PC-3 (cell line): ENCODE measurements around the gene PCDHGB7. TPM values are rescaled to one million over a fixed set of nuclear protein-coding genes. Genes with fewer than 3 reads are reported as not detected.

Experiments
- ATAC-seq: fragments of 200-7000 bp; cut with Tn5 transposase; 2 replicates; pipeline ENCODE4 v1.9.1; 2020; ENCODE audit warnings: mild to moderate bottlenecking, moderate library complexity
- BruUV-seq: library from RNA; stranded (reverse); fragments of 400-500 nt; replicated peaks from 2 replicates; lab custom pipeline; 2021; lab: Mats Ljungman, UMichigan
- CTCF ChIA-PET: fragments of 300-600 bp; sonication (Branson Sonifier 250); formaldehyde crosslinking; loops from one replicate; lab custom pipeline; 2022; ENCODE audit warnings: antibody characterized with exemption; lab: Charles Lee
- POLR2A ChIA-PET: fragments of 300-600 bp; sonication (Branson Sonifier 250); formaldehyde crosslinking; loops from one replicate; lab custom pipeline; 2022; ENCODE audit warnings: antibody characterized with exemption; ENCODE audit not compliant: unreplicated experiment; lab: Charles Lee
- DNase-seq: peaks from one replicate; pipeline ENCODE4 v3.0.0-alpha.2; 2015
- H2AFZ ChIP-seq: fragments of 300-600 bp; sonication (generic); 2 replicates; pipeline ENCODE4 v1.6.0; 2016; ENCODE audit warnings: antibody characterized with exemption, low read length
- H3F3A ChIP-seq: fragments of 300-600 bp; sonication (generic); one replicate; pipeline ENCODE4 v1.6.0; 2017; ENCODE audit warnings: antibody characterized with exemption, low read length, control low read depth, mild to moderate bottlenecking; ENCODE audit not compliant: unreplicated experiment
- H3K27ac ChIP-seq: fragments of 300-600 bp; sonication (generic); 2 replicates; pipeline ENCODE4 v1.5.1; 2016; ENCODE audit warnings: mild to moderate bottlenecking, low read length
- H3K27me3 ChIP-seq: fragments of 300-600 bp; sonication (generic); 2 replicates; pipeline ENCODE4 v1.6.1; 2016; ENCODE audit warnings: low read length, mixed read lengths
- H3K36me3 ChIP-seq: fragments of 300-600 bp; sonication (generic); 2 replicates; pipeline ENCODE4 v1.6.1; 2016; ENCODE audit warnings: low read depth, mixed run types, low read length, mixed read lengths
- H3K4me1 ChIP-seq: fragments of 300-600 bp; sonication (generic); 2 replicates; pipeline ENCODE4 v1.5.1; 2016; ENCODE audit warnings: low read length; ENCODE audit not compliant: insufficient read depth
- H3K4me2 ChIP-seq: fragments of 300-600 bp; sonication (generic); 2 replicates; pipeline ENCODE4 v1.6.0; 2016; ENCODE audit warnings: low read length
- H3K4me3 ChIP-seq: fragments of 300-600 bp; sonication (generic); 2 replicates; pipeline ENCODE4 v1.5.1; 2016; ENCODE audit warnings: mild to moderate bottlenecking, low read length, mixed read lengths
- H3K79me2 ChIP-seq: fragments of 300-600 bp; sonication (generic); 2 replicates; pipeline ENCODE4 v1.6.1; 2017; ENCODE audit warnings: low read length, mixed read lengths
- H3K9ac ChIP-seq: fragments of 300-600 bp; sonication (generic); 2 replicates; pipeline ENCODE4 v1.6.0; 2016; ENCODE audit warnings: mild to moderate bottlenecking, low read length
- H3K9me2 ChIP-seq: fragments of 300-600 bp; sonication (generic); replicated peaks from 2 replicates; pipeline ENCODE4 v1.6.1; 2016; ENCODE audit warnings: mixed run types, low read length, mixed read lengths
- H3K9me3 ChIP-seq: fragments of 300-600 bp; sonication (generic); 2 replicates; pipeline ENCODE4 v1.6.1; 2016; ENCODE audit warnings: low read length, mixed read lengths
- H4K20me1 ChIP-seq: fragments of 300-600 bp; sonication (generic); 2 replicates; pipeline ENCODE4 v1.6.1; 2016; ENCODE audit warnings: low read length, mixed read lengths
- CTCF ChIP-seq: fragments of 300-600 bp; sonication (generic); conservative IDR thresholded peaks from 2 replicates; pipeline ENCODE4 v1.5.1; 2017; ENCODE audit warnings: antibody characterized with exemption, low read depth, mild to moderate bottlenecking, low read length
- EZH2 ChIP-seq: fragments of 300-600 bp; sonication (generic); IDR thresholded peaks from one replicate; pipeline ENCODE4 v1.6.1; 2017; ENCODE audit warnings: antibody characterized with exemption, mild to moderate bottlenecking, low read length; ENCODE audit not compliant: unreplicated experiment
- EZH2phosphoT487 ChIP-seq: fragments of 300-600 bp; sonication (generic); IDR thresholded peaks from 2 replicates; pipeline ENCODE4 v1.6.1; 2018; ENCODE audit warnings: mild to moderate bottlenecking, antibody characterized with exemption, low read length, borderline replicate concordance
- intact Hi-C: fragments of 100-400 bp; cut with micrococcal nuclease; formaldehyde crosslinking; loops from 2 replicates; pipeline ENCODE4 v1.9.0; 2023
- total RNA-seq: library from RNA; depleted of rRNA; stranded (reverse); fragments of >200 nt; gene quantifications from 2 replicates; pipeline ENCODE4 v1.2.3, GENCODE V29; 2014

The PCDHGB7 gene
- total RNA-seq, 1 experiment from 2014 or later = 0.44 TPM

GRCh38 chr5:141437221-141437620 lies 19.7 kb downstream of the PCDHGB7 start:
- CTCF ChIA-PET = no interaction called here
- no TSS peak for BruUV-seq
- no peak overlapping the region for H3K27ac ChIP-seq

GRCh38 chr5:141439411-141440141 lies 22.1 kb downstream of the PCDHGB7 start:
- Histone ChIP-seq H3K4me2 (no peak overlapping the region), H3K79me2 (no peaks in the 10 kb centered on the region), H3K36me3 (no peaks in the 10 kb centered on the region), H3K4me3 (no peak overlapping the region), H3K4me1 (no peaks in the 10 kb centered on the region), H3F3A (no peaks in the 10 kb centered on the region), H3K27ac (no peak overlapping the region), H3K27me3 (no peaks in the 10 kb centered on the region), H4K20me1 (no peaks in the 10 kb centered on the region), H3K9me2 (no peaks in the 10 kb centered on the region), H3K9ac (no peak overlapping the region), H3K9me3 (0 out of 2 replicates have a peak, but pooled peaks cover 2% of the 10 kb centered on the region), H2AFZ (no peak overlapping the region)
- intact Hi-C loops = no loop called here
- CTCF ChIA-PET = no interaction called here
- DNase-seq = no peak
- TF ChIP-seq CTCF (no peak), EZH2 (no peak), EZH2phosphoT487 (no peak)
- POLR2A ChIA-PET = no interaction called here
- BruUV-seq = no TSS peak
- no peak for ATAC-seq

More at GRCh38 chr5:141437221-141437620, 19.7 kb downstream of the PCDHGB7 start:
- no peaks in the 10 kb centered on the region for H3K36me3 ChIP-seq
- no peaks in the 10 kb centered on the region for H3K27me3 ChIP-seq
- no peak overlapping the region for H3K4me2 ChIP-seq
- DNase-seq (no peak), ATAC-seq (no peak)
- H3K79me2 ChIP-seq = no peaks in the 10 kb centered on the region
- H3K9me2 ChIP-seq = no peaks in the 10 kb centered on the region
- H3K4me1 ChIP-seq = no peaks in the 10 kb centered on the region
- no peak overlapping the region for H3K4me3 ChIP-seq
- POLR2A ChIA-PET = no interaction called here
- no peaks in the 10 kb centered on the region for H3K9me3 ChIP-seq
- intact Hi-C loops = no loop called here
- no peak overlapping the region for H2AFZ ChIP-seq
- H3K9ac ChIP-seq = no peak overlapping the region
- TF ChIP-seq EZH2phosphoT487 (no peak), CTCF (no peak), EZH2 (no peak)
- no peaks in the 10 kb centered on the region for H4K20me1 ChIP-seq
- no peaks in the 10 kb centered on the region for H3F3A ChIP-seq

- no peak overlapping the region for H3K4me3 ChIP-seq
- ChIA-PET POLR2A (no interaction called here), CTCF (no interaction called here)
- no peaks in the 10 kb centered on the region for H3K9me2 ChIP-seq
- H3K9ac ChIP-seq = no peak overlapping the region
- ATAC-seq (no peak), DNase-seq (no peak)
- H4K20me1 ChIP-seq = no peaks in the 10 kb centered on the region
- no peak overlapping the region for H3K4me2 ChIP-seq
- H3K4me1 ChIP-seq = no peaks in the 10 kb centered on the region
- H3K27me3 ChIP-seq = no peaks in the 10 kb centered on the region
- intact Hi-C loops = no loop called here
- 0 out of 2 replicates have a peak, but pooled peaks cover 4% of the 10 kb centered on the region for H3K9me3 ChIP-seq
- no peaks in the 10 kb centered on the region; the same call in 1 of the 2 replicates for H3K36me3 ChIP-seq
- H2AFZ ChIP-seq = no peak overlapping the region
- no peaks in the 10 kb centered on the region for H3K79me2 ChIP-seq
- BruUV-seq = no TSS peak
- TF ChIP-seq CTCF = no peak
- TF ChIP-seq EZH2phosphoT487 = no peak
- TF ChIP-seq EZH2 = no peak
- H3K27ac ChIP-seq = no peak overlapping the region
- H3F3A ChIP-seq = no peaks in the 10 kb centered on the region
Measured at GRCh38 chr5:141440341-141440740, 22.9 kb downstream of the PCDHGB7 start.
